Measurements from ENCODE around the gene FERMT3.

FERMT3 gene

DNA sequence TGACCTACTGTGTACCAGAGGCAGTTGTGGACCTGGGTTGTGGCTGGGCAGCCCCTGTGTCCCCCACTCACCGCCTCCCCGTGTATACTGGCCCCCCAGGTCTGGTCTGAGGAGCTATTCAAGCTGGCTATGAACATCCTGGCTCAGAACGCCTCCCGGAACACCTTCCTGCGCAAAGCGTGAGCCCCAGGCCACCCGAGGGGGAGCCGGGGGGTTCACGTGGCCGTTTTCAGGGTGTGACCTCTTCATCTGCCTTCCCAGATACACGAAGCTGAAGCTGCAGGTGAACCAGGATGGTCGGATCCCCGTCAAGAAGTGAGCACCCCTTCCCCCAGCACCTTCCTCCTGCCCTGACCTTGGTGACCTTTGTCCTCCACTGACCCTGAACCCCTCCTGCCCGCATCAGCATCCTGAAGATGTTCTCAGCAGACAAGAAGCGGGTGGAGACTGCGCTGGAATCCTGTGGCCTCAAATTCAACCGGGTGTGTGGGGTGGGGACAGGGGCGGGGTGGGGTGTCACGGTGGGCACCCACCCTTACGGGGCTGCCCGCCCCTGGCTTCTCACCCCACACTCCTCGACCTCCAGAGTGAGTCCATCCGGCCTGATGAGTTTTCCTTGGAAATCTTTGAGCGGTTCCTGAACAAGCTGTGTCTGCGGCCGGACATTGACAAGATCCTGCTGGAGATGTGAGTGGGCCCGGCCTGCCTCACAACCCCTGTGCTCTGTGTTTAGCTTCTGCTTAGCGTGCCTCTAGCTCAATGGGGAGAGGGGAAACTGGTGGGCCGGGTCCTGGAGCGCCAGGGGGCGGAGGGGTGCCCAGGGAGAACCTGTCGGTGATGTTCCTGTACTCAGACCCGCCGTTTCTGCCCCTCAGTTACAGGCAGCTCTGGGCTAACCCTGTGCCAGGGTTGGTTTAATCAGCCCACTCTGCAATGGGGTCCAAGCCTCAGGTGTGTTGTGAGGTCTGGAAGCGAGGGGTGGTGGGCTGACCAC is 48.9 kb downstream of the FERMT3 start:
- no peak overlapping the region for H3K4me3 ChIP-seq (ENCODE audit: low read length)
- H3K36me3 ChIP-seq (ENCODE audit: insufficient read depth, low read length), result peaks cover 58% of the 10 kb centered on the region
- H3K9me3 ChIP-seq (replicated peaks; ENCODE audit: low read length), result no peaks in the 10 kb centered on the region
- no peak overlapping the region for H3K4me2 ChIP-seq (ENCODE audit: low read length)
- no peak overlapping the region for H3K9ac ChIP-seq (ENCODE audit: low read depth, low read length)
- H3K27me3 ChIP-seq (ENCODE audit: control insufficient read depth, insufficient read depth, low read length), result no peaks in the 10 kb centered on the region
- peaks cover 18% of the 10 kb centered on the region for H3K4me1 ChIP-seq (ENCODE audit: control insufficient read depth, insufficient read depth, low read length)

DNA sequence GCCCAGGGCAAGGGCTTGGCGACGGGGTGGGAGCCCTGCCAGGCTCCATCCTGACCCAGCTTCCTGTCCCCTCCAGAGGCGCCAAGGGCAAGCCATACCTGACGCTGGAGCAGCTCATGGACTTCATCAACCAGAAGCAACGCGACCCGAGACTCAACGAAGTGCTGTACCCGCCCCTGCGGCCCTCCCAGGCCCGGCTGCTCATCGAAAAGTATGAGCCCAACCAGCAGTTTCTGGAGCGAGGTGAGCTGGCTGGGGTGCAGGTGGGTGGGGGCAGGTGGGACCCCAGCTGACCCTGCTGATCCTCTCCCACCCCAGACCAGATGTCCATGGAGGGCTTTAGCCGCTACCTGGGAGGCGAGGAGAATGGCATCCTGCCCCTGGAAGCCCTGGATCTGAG is 49.8 kb downstream of the FERMT3 start:
- Histone ChIP-seq H3K27me3 (ENCODE audit: control insufficient read depth, insufficient read depth, low read length) (no peaks in the 10 kb centered on the region), H3K9ac (ENCODE audit: low read depth, low read length) (no peak overlapping the region), H3K9me3 (replicated peaks; ENCODE audit: low read length) (no peaks in the 10 kb centered on the region), H3K4me2 (ENCODE audit: low read length) (no peak overlapping the region), H3K4me1 (ENCODE audit: control insufficient read depth, insufficient read depth, low read length) (peaks cover 12% of the 10 kb centered on the region), H3K4me3 (ENCODE audit: low read length) (no peak overlapping the region), H3K36me3 (ENCODE audit: insufficient read depth, low read length) (peaks cover 67% of the 10 kb centered on the region)

DNA sequence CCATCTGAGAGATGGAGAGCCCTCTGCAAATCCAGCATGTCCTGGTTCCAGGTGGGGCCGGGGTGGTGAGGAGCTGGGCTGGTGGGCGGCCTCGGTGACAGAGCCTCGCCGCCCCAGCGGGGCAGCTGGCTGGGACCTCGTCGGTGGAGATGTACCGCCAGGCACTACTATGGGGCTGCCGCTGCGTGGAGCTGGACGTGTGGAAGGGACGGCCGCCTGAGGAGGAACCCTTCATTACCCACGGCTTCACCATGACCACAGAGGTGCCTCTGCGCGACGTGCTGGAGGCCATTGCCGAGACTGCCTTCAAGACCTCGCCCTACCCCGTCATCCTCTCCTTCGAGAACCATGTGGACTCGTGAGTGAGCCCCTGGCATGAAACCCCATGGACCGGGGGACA is 51.8 kb downstream of the FERMT3 start:
- H3K4me2 ChIP-seq (ENCODE audit: low read length), result no peak overlapping the region
- H3K4me1 ChIP-seq (ENCODE audit: control insufficient read depth, insufficient read depth, low read length), result peaks cover 9% of the 10 kb centered on the region
- no peak overlapping the region for H3K9ac ChIP-seq (ENCODE audit: low read depth, low read length)
- no peaks in the 10 kb centered on the region for H3K9me3 ChIP-seq (replicated peaks; ENCODE audit: low read length)
- H3K4me3 ChIP-seq (ENCODE audit: low read length), result no peak overlapping the region
- peaks cover 87% of the 10 kb centered on the region for H3K36me3 ChIP-seq (ENCODE audit: insufficient read depth, low read length)
- no peaks in the 10 kb centered on the region for H3K27me3 ChIP-seq (ENCODE audit: control insufficient read depth, insufficient read depth, low read length)

DNA sequence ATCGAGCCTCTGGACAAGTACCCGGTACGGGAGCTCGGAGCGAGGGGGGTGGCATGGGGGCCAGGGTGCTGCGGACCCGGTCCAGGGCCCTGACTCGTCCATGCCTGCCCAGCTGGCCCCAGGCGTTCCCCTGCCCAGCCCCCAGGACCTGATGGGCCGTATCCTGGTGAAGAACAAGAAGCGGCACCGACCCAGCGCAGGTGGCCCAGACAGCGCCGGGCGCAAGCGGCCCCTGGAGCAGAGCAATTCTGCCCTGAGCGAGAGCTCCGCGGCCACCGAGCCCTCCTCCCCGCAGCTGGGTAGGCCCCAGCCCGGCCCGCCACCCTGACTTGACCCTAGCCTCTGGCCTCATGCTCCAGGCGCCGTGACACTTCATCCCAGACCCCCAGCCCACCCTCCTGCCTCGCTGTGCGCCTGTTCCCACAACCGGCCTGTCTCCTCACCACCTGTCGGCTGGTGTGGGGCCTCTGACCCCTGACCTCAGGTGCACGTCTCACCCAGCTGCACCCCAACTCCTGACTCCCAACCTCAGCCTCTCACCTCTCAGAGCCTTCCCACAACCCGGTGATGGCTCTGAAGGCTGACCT is 52.5 kb downstream of the FERMT3 start:
- H3K4me3 ChIP-seq (ENCODE audit: low read length), result no peak overlapping the region
- H3K36me3 ChIP-seq (ENCODE audit: insufficient read depth, low read length), result peaks cover 93% of the 10 kb centered on the region
- H3K4me2 ChIP-seq (ENCODE audit: low read length), result no peak overlapping the region
- no peaks in the 10 kb centered on the region for H3K27me3 ChIP-seq (ENCODE audit: control insufficient read depth, insufficient read depth, low read length)
- H3K4me1 ChIP-seq (ENCODE audit: control insufficient read depth, insufficient read depth, low read length), result peaks cover 4% of the 10 kb centered on the region
- no peak overlapping the region for H3K9ac ChIP-seq (ENCODE audit: low read depth, low read length)
- no peaks in the 10 kb centered on the region for H3K9me3 ChIP-seq (replicated peaks; ENCODE audit: low read length)

DNA sequence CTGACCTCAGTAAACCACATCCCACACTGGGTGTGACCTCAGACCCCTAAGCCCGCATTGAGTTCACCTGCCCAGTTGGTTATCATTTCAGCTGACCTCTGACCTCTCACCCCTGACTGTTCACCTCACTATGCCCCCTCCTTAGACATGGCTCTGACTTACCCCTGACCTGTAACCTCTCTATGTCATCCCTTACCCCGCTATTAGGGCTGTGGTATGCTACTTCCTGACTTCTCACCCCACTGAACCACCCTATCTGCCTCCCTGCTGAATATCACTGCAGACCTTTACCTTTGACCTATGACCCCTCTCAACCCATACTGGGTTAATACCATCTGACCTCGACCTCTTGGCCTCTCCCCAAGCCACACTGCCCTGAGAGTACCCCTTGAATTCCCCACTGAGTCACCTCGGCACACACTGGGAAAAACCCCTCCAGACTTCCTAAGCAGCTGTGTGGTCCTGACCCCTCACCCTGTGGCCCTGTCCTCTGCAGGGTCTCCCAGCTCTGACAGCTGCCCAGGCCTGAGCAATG is 53.1 kb downstream of the FERMT3 start:
- H3K36me3 ChIP-seq (ENCODE audit: insufficient read depth, low read length), result peaks cover 93% of the 10 kb centered on the region

DNA sequence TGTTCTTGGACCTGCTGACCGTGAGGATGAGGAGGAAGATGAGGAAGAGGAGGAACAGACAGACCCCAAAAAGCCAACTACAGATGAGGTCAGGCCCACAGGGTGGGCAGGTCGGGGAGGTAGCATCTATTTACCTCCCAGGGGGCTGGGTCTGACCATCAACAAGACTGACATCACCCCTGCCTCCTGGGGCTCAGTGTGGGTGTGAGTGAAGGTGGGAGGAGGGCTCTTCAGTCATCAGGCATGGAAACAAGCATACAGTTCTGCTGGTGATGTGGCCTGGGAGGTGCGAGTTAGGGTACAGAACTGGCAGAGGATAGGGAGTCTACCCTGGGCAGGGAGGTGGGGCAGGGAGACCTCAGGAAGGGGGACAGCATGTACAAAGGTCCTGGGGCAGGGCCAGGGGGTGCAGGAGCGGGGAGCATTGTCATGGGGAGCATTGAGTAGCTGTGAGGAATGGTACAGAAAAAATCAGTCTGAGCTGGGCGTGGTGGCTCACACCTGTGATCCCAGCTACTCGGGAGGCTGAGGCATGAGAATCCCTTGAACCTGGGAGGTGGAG is 53.7 kb downstream of the FERMT3 start:
- no peaks in the 10 kb centered on the region for H3K9me3 ChIP-seq (replicated peaks; ENCODE audit: low read length)
- no peak overlapping the region for H3K9ac ChIP-seq (ENCODE audit: low read depth, low read length)
- H3K4me1 ChIP-seq (ENCODE audit: control insufficient read depth, insufficient read depth, low read length), result peaks cover 4% of the 10 kb centered on the region
- peaks cover 90% of the 10 kb centered on the region for H3K36me3 ChIP-seq (ENCODE audit: insufficient read depth, low read length)
- no peak overlapping the region for H3K4me3 ChIP-seq (ENCODE audit: low read length)
- H3K27me3 ChIP-seq (ENCODE audit: control insufficient read depth, insufficient read depth, low read length), result no peaks in the 10 kb centered on the region
- H3K4me2 ChIP-seq (ENCODE audit: low read length), result no peak overlapping the region

More for the DNA sequence above, 53.1 kb downstream of the FERMT3 start:
- H3K4me2 ChIP-seq (ENCODE audit: low read length), result no peak overlapping the region
- no peaks in the 10 kb centered on the region for H3K27me3 ChIP-seq (ENCODE audit: control insufficient read depth, insufficient read depth, low read length)
- no peak overlapping the region for H3K9ac ChIP-seq (ENCODE audit: low read depth, low read length)
- no peak overlapping the region for H3K4me3 ChIP-seq (ENCODE audit: low read length)
- H3K9me3 ChIP-seq (replicated peaks; ENCODE audit: low read length), result no peaks in the 10 kb centered on the region
- peaks cover 4% of the 10 kb centered on the region for H3K4me1 ChIP-seq (ENCODE audit: control insufficient read depth, insufficient read depth, low read length)

DNA sequence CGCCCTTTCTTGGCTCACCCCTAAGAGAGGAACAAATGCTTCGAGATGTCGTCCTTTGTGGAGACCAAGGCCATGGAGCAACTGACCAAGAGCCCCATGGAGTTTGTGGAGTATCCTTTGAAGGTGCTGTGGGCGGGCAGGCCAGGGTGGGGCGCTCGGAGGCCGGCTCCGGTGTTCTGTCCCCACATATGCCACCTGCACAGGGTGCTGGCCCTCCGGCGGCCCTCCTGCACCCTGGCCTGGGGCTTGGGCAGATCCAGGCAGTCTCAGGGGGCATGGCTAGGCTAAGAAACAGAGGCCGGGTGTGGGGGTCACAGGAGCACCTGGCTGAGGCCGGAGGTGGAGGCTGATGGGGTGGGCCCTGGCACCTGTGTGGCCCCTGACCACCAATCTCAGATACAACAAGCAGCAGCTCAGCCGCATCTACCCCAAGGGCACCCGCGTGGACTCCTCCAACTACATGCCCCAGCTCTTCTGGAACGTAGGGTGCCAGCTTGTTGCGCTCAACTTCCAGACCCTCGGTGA is 55.1 kb downstream of the FERMT3 start:
- Histone ChIP-seq H3K27me3 (ENCODE audit: control insufficient read depth, insufficient read depth, low read length) (no peaks in the 10 kb centered on the region), H3K4me1 (ENCODE audit: control insufficient read depth, insufficient read depth, low read length) (peaks cover 4% of the 10 kb centered on the region), H3K4me3 (ENCODE audit: low read length) (no peak overlapping the region), H3K4me2 (ENCODE audit: low read length) (no peak overlapping the region), H3K9me3 (replicated peaks; ENCODE audit: low read length) (no peaks in the 10 kb centered on the region), H3K36me3 (ENCODE audit: insufficient read depth, low read length) (peaks cover 90% of the 10 kb centered on the region), H3K9ac (ENCODE audit: low read depth, low read length) (no peak overlapping the region)

DNA sequence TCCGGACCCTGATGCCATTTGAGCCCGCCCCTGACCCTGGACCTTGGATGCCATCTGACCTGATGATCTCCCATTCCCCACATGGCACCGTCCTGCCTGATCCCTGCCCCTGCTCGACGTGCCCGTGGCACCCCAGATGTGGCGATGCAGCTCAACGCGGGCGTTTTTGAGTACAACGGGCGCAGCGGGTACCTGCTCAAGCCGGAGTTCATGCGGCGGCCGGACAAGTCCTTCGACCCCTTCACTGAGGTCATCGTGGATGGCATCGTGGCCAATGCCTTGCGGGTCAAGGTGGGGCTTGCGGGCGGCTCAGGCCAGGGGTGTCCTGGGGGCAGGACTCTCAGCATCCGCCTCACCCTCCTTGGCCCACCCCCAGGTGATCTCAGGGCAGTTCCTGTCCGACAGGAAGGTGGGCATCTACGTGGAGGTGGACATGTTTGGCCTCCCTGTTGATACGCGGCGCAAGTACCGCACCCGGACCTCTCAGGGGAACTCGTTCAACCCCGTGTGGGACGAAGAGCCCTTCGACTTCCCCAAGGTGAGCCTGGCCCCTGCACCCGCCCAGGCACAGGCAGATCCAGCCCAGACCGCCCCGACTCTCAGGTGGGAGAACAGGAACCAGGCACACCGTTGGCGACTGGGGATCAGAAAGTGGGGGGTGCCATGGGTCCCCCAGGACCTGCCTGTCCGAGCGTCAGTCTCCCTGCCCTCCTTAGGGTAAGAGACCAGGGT is 55.9 kb downstream of the FERMT3 start:
- H3K4me3 ChIP-seq (ENCODE audit: low read length), result no peak overlapping the region
- H3K9me3 ChIP-seq (replicated peaks; ENCODE audit: low read length), result no peaks in the 10 kb centered on the region
- H3K27me3 ChIP-seq (ENCODE audit: control insufficient read depth, insufficient read depth, low read length), result no peaks in the 10 kb centered on the region
- H3K4me2 ChIP-seq (ENCODE audit: low read length), result no peak overlapping the region
- no peak overlapping the region for H3K9ac ChIP-seq (ENCODE audit: low read depth, low read length)
- peaks cover 4% of the 10 kb centered on the region for H3K4me1 ChIP-seq (ENCODE audit: control insufficient read depth, insufficient read depth, low read length)
- H3K36me3 ChIP-seq (ENCODE audit: insufficient read depth, low read length), result peaks cover 85% of the 10 kb centered on the region

DNA sequence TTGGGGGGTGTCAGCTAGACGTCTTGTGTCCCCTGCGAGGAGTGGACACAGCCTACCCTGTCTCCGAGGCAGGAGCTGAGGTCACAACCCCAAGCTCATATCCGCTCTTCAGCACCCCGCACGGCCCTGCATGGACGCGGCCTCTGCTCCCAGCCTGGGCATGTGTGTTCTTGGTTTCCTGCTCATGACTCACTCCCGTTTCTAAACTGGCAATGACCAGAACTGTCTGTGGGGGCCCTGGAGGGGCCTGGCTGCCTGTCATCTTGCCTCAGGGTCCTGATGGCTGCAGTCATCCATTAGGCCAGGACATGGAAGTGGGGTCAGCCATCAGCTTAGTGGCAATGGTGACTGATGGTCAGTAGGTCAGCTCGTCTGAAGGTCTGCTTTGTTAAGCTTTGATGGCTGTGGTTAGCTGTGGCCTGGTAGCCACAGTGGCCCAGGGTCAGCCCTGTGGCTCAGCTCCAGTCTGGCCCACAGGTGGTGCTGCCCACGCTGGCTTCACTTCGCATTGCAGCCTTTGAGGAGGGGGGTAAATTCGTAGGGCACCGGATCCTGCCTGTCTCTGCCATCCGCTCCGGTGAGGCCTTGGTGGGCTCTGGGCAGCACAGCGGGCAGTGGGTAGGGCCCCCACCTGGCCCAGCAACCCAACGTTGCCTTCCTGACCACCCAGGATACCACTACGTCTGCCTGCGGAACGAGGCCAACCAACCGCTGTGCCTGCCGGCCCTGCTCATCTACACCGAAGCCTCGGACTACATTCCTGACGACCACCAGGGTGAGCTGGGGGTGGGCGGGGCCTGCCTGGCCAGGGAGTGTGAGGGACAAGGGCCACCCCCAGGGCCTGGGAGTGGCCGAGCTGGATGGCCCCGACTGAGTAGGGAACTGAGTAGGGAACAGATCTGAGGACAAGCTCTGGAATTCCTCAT is 56.8 kb downstream of the FERMT3 start:
- Histone ChIP-seq H3K36me3 (ENCODE audit: insufficient read depth, low read length) (peaks cover 80% of the 10 kb centered on the region), H3K9ac (ENCODE audit: low read depth, low read length) (no peak overlapping the region), H3K27me3 (ENCODE audit: control insufficient read depth, insufficient read depth, low read length) (no peaks in the 10 kb centered on the region), H3K4me3 (ENCODE audit: low read length) (no peak overlapping the region), H3K4me1 (ENCODE audit: control insufficient read depth, insufficient read depth, low read length) (peaks cover 8% of the 10 kb centered on the region), H3K9me3 (replicated peaks; ENCODE audit: low read length) (no peaks in the 10 kb centered on the region), H3K4me2 (ENCODE audit: low read length) (no peak overlapping the region)

DNA sequence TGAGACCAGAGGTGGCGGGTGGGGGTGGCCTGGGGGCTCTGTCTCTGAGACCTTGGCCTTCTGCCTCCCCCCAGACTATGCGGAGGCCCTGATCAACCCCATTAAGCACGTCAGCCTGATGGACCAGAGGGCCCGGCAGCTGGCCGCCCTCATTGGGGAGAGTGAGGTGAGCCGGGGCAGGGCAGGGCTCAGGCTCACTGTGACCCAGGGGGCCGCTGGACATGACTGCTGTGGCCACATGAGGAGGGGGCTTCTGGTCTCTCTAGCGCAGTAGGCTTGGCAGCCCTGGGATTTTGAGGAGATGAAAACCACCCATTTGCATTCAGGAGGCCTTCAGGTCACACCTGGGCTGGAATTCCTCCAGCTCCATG is 57.4 kb downstream of the FERMT3 start:
- Histone ChIP-seq H3K4me2 (ENCODE audit: low read length) (no peak overlapping the region), H3K9me3 (replicated peaks; ENCODE audit: low read length) (no peaks in the 10 kb centered on the region), H3K27me3 (ENCODE audit: control insufficient read depth, insufficient read depth, low read length) (no peaks in the 10 kb centered on the region), H3K4me1 (ENCODE audit: control insufficient read depth, insufficient read depth, low read length) (peaks cover 15% of the 10 kb centered on the region), H3K9ac (ENCODE audit: low read depth, low read length) (no peak overlapping the region), H3K4me3 (ENCODE audit: low read length) (no peak overlapping the region), H3K36me3 (ENCODE audit: insufficient read depth, low read length) (peaks cover 74% of the 10 kb centered on the region)

Measured in skeletal muscle satellite cell (primary cell).